Stomach (tissue), 4 donors: ENCODE data around the gene EFEMP1.

Experiments
- CTCF ChIP-seq, 7 experiments: fragments of 450-650 bp in 4 of 7; fragments of 200-600 bp in 3 of 7; sonication (generic) in 3 of 7; IDR thresholded peaks; one replicate each; pipeline ENCODE4 v1.5.1; 2016 to 2019; ENCODE audit warnings: antibody characterized with exemption in 7 of 7, control low read depth in 2 of 7, mild to moderate bottlenecking in 1 of 7
- POLR2AphosphoS5 ChIP-seq, 3 donors: sonication (generic); formaldehyde crosslinking; IDR thresholded peaks; one replicate each; pipeline ENCODE4 v1.6.1; 2016; ENCODE audit warnings: antibody characterized with exemption in 3 of 3

- TF ChIP-seq CTCF (IDR thresholded peaks at IDR 0.05) (no peak), POLR2AphosphoS5 (IDR thresholded peaks at IDR 0.05) (no peak)
These were observed 33.6 kb upstream of the EFEMP1 start for GRCh38 chr2:55957142-55957541.
